ENCODE measurements around the gene NOS3.
A peak's percentile ranks its signal among the peaks of the same experiment; 100 is the strongest.

The NOS3 gene

GRCh38 chr7:150959739-150960734 lies 30.8 kb upstream of the NOS3 start:
- in situ Hi-C loops (cut with HindIII; ENCODE audit: low sequenced_read_pairs), result no loop called here
- TF ChIP-seq CTCF (IDR thresholded peaks at IDR 0.05; ENCODE audit: low read depth, low read length), result no peak
- no peak overlapping the region for H3K4me3 ChIP-seq (ENCODE audit: low read depth, low read length)
- DNase-seq (ENCODE audit: low read depth, low spot score), result no peak

GRCh38 chr7:150961510-150962289 lies 29.1 kb upstream of the NOS3 start:
- in situ Hi-C loops (cut with HindIII; ENCODE audit: low sequenced_read_pairs), result no loop called here
- H3K4me3 ChIP-seq (ENCODE audit: low read depth, low read length), result no peak overlapping the region
- TF ChIP-seq CTCF (IDR thresholded peaks at IDR 0.05; ENCODE audit: low read depth, low read length), result no peak
- DNase-seq (ENCODE audit: low read depth, low spot score), result no peak

GRCh38 chr7:150962290-150962552 lies 28.6 kb upstream of the NOS3 start:
- in situ Hi-C loops (cut with HindIII; ENCODE audit: low sequenced_read_pairs), result no loop called here
- no peak for TF ChIP-seq CTCF (IDR thresholded peaks at IDR 0.05; ENCODE audit: low read depth, low read length)
- H3K4me3 ChIP-seq (ENCODE audit: low read depth, low read length), result no peak overlapping the region
- no peak for DNase-seq (ENCODE audit: low read depth, low spot score)

- in situ Hi-C loops (cut with HindIII; ENCODE audit: low sequenced_read_pairs), result no loop called here
- TF ChIP-seq CTCF (IDR thresholded peaks at IDR 0.05; ENCODE audit: low read depth, low read length), result peak; percentile 94
- H3K4me3 ChIP-seq (ENCODE audit: low read depth, low read length), result no peak overlapping the region
- peak; percentile 25 for DNase-seq (ENCODE audit: low read depth, low spot score)
Measured at GRCh38 chr7:150962553-150963399, 28.0 kb upstream of the NOS3 start.

GRCh38 chr7:150963707-150964559 lies 26.9 kb upstream of the NOS3 start:
- no peak for DNase-seq (ENCODE audit: low read depth, low spot score)
- H3K4me3 ChIP-seq (ENCODE audit: low read depth, low read length), result no peak overlapping the region
- in situ Hi-C loops (cut with HindIII; ENCODE audit: low sequenced_read_pairs), result no loop called here
- no peak for TF ChIP-seq CTCF (IDR thresholded peaks at IDR 0.05; ENCODE audit: low read depth, low read length)

All from astrocyte of the spinal cord (primary cell).